BLaER1 (cell line): ENCODE measurements around the gene SPECC1.

Source experiments
- H3K27ac ChIP-seq: shearing (Covaris generic); formaldehyde crosslinking; 2 replicates; pipeline ENCODE4 v1.8.1; 2022
- H3K27me3 ChIP-seq: shearing (Covaris generic); formaldehyde crosslinking; 2 replicates; pipeline ENCODE4 v1.8.1; 2022
- H3K36me3 ChIP-seq: shearing (Covaris generic); formaldehyde crosslinking; 2 replicates; pipeline ENCODE4 v1.8.1; 2022
- H3K4me1 ChIP-seq: shearing (Covaris generic); formaldehyde crosslinking; 2 replicates; pipeline ENCODE4 v1.8.1; 2022
- H3K4me2 ChIP-seq: shearing (Covaris generic); formaldehyde crosslinking; 2 replicates; pipeline ENCODE4 v1.8.1; 2022
- H3K4me3 ChIP-seq: shearing (Covaris generic); formaldehyde crosslinking; 2 replicates; pipeline ENCODE4 v1.8.1; 2022
- H3K9ac ChIP-seq: shearing (Covaris generic); formaldehyde crosslinking; 2 replicates; pipeline ENCODE4 v1.8.1; 2022
- H3K9me3 ChIP-seq: shearing (Covaris generic); formaldehyde crosslinking; 2 replicates; pipeline ENCODE4 v1.8.1; 2022
- H4K20me1 ChIP-seq: shearing (Covaris generic); formaldehyde crosslinking; 2 replicates; pipeline ENCODE4 v1.8.1; 2022
- Cebpa-rat ChIP-seq: shearing (Covaris generic); IDR thresholded peaks from 2 replicates; pipeline ENCODE4 v1.8.1; 2022

The SPECC1 gene

DNA sequence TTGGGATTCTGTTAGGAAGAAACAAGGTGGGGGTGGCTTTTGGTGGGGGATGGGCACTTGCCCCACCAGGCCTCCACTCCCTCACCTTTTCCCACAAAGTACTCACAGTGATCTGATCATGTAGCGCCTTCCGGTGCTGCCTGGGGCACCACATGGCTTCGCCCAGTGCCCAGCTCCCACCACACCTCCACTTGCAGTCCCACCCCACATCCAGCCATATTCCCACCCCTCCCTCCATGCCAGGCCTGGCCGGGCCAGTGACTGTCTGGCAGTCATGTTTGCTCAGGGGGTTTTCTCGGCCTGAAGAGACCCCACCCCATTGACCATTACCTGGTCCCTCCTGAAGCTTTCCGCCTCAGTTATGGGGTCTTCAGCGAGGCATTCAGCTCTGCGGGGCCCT, 201.5 kb downstream of the SPECC1 start:
- no peak for TF ChIP-seq Cebpa-rat
- Histone ChIP-seq H3K9me3 (peaks cover 10% of the 10 kb centered on the region; the same call in 1 of the 2 replicates), H3K27me3 (no peaks in the 10 kb centered on the region), H4K20me1 (no peaks in the 10 kb centered on the region), H3K4me2 (no peak overlapping the region), H3K36me3 (peaks cover 21% of the 10 kb centered on the region), H3K9ac (no peak overlapping the region), H3K27ac (no peak overlapping the region), H3K4me3 (no peak overlapping the region), H3K4me1 (no peaks in the 10 kb centered on the region)

- Histone ChIP-seq H3K9me3 (peaks cover 10% of the 10 kb centered on the region; the same call in 1 of the 2 replicates), H3K9ac (no peak overlapping the region), H3K36me3 (peaks cover 21% of the 10 kb centered on the region), H3K4me3 (no peak overlapping the region), H3K4me1 (no peaks in the 10 kb centered on the region), H3K27me3 (no peaks in the 10 kb centered on the region), H3K4me2 (no peak overlapping the region), H3K27ac (no peak overlapping the region), H4K20me1 (no peaks in the 10 kb centered on the region)
- no peak for TF ChIP-seq Cebpa-rat
Observed at GRCh38 chr17:20211246-20211645, 202.1 kb downstream of the SPECC1 start.

DNA sequence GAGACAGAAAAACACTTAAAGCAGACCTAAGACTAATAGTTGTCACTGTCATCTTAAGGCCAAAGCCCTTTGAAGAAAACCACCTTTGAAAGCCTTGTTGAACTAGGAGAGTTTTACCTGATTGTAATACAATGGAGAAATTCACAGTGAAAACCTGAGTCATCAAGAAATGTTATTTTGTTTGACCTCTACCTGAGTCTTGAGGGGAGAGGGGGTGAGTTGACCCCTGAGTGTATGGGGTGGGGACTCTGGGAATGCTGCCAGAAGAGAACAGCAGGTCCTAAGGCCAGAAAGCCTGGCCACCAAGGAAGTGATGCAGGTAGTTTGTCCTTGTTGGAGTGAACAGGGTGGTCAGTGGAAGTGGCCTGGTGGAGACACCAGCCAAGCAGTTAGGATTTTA, 204.3 kb downstream of the SPECC1 start:
- no peak overlapping the region for H3K4me2 ChIP-seq
- no peak for TF ChIP-seq Cebpa-rat
- peaks cover 10% of the 10 kb centered on the region; the same call in 1 of the 2 replicates for H3K9me3 ChIP-seq
- H3K4me3 ChIP-seq: no peak overlapping the region
- no peaks in the 10 kb centered on the region for H4K20me1 ChIP-seq
- peaks cover 21% of the 10 kb centered on the region for H3K36me3 ChIP-seq
- H3K9ac ChIP-seq: no peak overlapping the region
- H3K27ac ChIP-seq: no peak overlapping the region
- H3K4me1 ChIP-seq: no peaks in the 10 kb centered on the region
- H3K27me3 ChIP-seq: no peaks in the 10 kb centered on the region

GRCh38 chr17:20214794-20215193, 205.6 kb downstream of the SPECC1 start:
- Histone ChIP-seq H3K27ac (no peak overlapping the region), H3K4me2 (no peak overlapping the region), H3K9ac (no peak overlapping the region), H3K9me3 (peaks cover 11% of the 10 kb centered on the region), H4K20me1 (no peaks in the 10 kb centered on the region), H3K27me3 (no peaks in the 10 kb centered on the region), H3K4me3 (no peak overlapping the region), H3K4me1 (no peaks in the 10 kb centered on the region), H3K36me3 (peaks cover 17% of the 10 kb centered on the region)
- no peak for TF ChIP-seq Cebpa-rat

DNA sequence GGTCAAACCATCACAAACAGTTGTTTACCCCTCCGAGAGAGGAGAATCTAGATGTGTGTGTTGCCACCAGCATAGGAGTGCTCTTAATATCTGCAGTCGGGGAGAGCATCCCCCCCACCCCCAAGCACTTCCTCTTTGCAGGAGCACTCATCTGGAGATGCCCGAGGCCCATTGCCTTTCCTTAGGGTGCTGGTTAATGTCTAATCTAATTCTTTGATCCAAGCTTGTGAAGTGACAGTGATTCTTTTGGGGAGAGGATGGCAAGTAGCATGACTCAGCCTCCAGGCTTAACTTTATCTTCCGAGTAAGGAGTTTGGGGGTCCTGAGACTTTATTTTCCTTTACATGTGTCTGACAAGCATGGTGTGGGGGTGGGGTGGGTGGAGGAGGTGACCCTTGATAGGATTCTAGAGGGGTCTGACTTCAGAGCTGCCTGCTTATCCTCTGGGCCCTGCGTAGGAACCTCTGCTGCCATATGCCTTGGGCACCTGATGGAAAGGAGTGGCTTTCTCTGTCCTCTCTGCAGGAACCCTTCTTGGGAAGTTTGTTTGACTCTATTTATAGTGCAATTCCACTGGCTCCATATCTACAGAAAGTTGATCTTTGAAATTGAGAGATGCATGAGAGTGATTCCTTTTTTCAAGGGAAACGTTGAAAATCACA, 207.1 kb downstream of the SPECC1 start:
- Histone ChIP-seq H3K27ac (no peak overlapping the region), H3K4me3 (no peak overlapping the region), H4K20me1 (no peaks in the 10 kb centered on the region), H3K4me1 (no peaks in the 10 kb centered on the region), H3K27me3 (no peaks in the 10 kb centered on the region), H3K36me3 (peaks cover 12% of the 10 kb centered on the region), H3K4me2 (no peak overlapping the region), H3K9me3 (peaks cover 15% of the 10 kb centered on the region), H3K9ac (no peak overlapping the region)
- no peak for TF ChIP-seq Cebpa-rat

GRCh38 chr17:20216853-20217252, 207.7 kb downstream of the SPECC1 start:
- H3K27ac ChIP-seq: no peak overlapping the region
- no peak overlapping the region for H3K4me3 ChIP-seq
- no peaks in the 10 kb centered on the region for H4K20me1 ChIP-seq
- no peak overlapping the region for H3K9ac ChIP-seq
- no peaks in the 10 kb centered on the region for H3K27me3 ChIP-seq
- H3K4me1 ChIP-seq: no peaks in the 10 kb centered on the region
- H3K36me3 ChIP-seq: peaks cover 6% of the 10 kb centered on the region
- H3K4me2 ChIP-seq: no peak overlapping the region
- peaks cover 10% of the 10 kb centered on the region for H3K9me3 ChIP-seq
- no peak for TF ChIP-seq Cebpa-rat

DNA sequence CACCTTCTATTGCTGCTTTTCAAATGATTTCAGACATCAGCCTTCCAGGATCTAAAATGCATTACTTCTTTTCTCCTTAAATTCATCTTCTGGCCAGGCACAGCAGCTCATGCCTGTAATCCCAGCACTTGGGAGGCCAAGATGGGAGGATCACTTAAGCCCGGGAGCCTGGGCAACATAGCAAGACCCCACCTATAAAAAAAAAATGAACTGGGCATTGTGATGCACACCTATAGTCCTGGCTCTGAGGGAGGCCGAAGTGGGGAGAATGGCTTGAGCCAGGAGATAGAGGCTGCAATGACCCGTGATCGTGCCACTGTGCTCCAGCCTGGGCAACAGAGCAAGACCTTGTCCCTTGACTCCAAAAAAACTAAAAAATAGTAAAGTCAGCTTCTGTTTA, 208.5 kb downstream of the SPECC1 start:
- peaks cover 4% of the 10 kb centered on the region; the same call in 1 of the 2 replicates for H3K9me3 ChIP-seq
- H3K4me1 ChIP-seq: no peaks in the 10 kb centered on the region
- H3K27ac ChIP-seq: no peak overlapping the region
- H3K4me3 ChIP-seq: no peak overlapping the region
- no peaks in the 10 kb centered on the region for H3K27me3 ChIP-seq
- H3K36me3 ChIP-seq: no peaks in the 10 kb centered on the region
- no peak overlapping the region for H3K4me2 ChIP-seq
- H3K9ac ChIP-seq: no peak overlapping the region
- TF ChIP-seq Cebpa-rat: no peak
- H4K20me1 ChIP-seq: no peaks in the 10 kb centered on the region

DNA sequence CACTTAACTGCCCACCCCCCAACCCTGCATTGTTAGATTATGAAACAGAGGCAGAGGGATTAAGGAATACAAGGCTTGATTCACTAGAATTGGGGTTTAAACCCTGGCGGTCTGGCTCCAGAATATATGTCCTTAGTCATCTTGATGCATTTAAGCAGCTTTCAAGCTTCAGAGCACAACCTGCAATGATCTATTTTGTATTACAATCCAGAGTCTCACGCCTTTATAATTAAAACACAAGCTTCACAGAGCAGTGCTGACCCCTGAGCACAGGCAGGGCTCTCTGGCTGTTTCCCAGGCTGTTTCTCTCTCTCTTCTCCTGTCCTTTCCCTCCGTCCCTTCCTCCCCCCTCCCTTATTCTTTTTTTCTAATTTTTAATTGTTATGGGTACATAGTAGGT, 209.1 kb downstream of the SPECC1 start:
- H3K9me3 ChIP-seq: peaks cover 4% of the 10 kb centered on the region; the same call in 1 of the 2 replicates
- TF ChIP-seq Cebpa-rat: no peak
- no peaks in the 10 kb centered on the region for H3K36me3 ChIP-seq
- H3K27ac ChIP-seq: no peak overlapping the region
- no peak overlapping the region for H3K4me2 ChIP-seq
- no peak overlapping the region for H3K4me3 ChIP-seq
- no peaks in the 10 kb centered on the region for H3K4me1 ChIP-seq
- no peaks in the 10 kb centered on the region for H4K20me1 ChIP-seq
- H3K27me3 ChIP-seq: no peaks in the 10 kb centered on the region
- H3K9ac ChIP-seq: no peak overlapping the region

- no peaks in the 10 kb centered on the region for H3K4me1 ChIP-seq
- H3K27me3 ChIP-seq: no peaks in the 10 kb centered on the region
- H3K27ac ChIP-seq: no peak overlapping the region
Observed at GRCh38 chr17:20223808-20224328, 214.7 kb downstream of the SPECC1 start.

DNA sequence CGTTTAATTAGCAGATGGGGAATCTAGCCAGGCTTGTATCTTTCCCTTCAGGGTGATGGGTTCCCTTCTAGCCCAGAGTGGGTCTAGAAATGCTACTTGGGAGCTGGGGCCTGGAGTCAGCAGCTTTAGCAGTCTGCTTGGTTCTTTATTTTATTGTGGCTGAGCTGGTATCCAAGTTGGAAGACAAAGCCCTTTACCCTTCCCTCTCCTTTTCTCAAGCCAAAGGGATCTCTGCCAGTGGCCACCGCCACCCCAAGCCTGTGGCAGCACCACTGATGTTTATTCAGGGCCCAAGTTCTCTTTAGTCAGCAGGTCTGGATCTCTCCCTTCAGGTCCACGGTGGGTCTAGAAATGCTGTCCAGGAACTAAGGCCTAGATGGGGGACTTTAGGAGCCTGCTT, 215.2 kb downstream of the SPECC1 start:
- no peak for TF ChIP-seq Cebpa-rat
- Histone ChIP-seq H3K4me3 (no peak overlapping the region), H3K27ac (no peak overlapping the region), H3K9me3 (peaks cover 4% of the 10 kb centered on the region; the same call in 1 of the 2 replicates), H3K9ac (no peak overlapping the region), H3K4me1 (no peaks in the 10 kb centered on the region), H3K4me2 (no peak overlapping the region), H4K20me1 (no peaks in the 10 kb centered on the region), H3K27me3 (no peaks in the 10 kb centered on the region), H3K36me3 (peaks cover 13% of the 10 kb centered on the region; the same call in 1 of the 2 replicates)

More at GRCh38 chr17:20223808-20224328, 214.7 kb downstream of the SPECC1 start:
- peaks cover 4% of the 10 kb centered on the region; the same call in 1 of the 2 replicates for H3K9me3 ChIP-seq
- H4K20me1 ChIP-seq: no peaks in the 10 kb centered on the region
- TF ChIP-seq Cebpa-rat: no peak
- no peak overlapping the region for H3K4me2 ChIP-seq
- H3K36me3 ChIP-seq: peaks cover 8% of the 10 kb centered on the region; the same call in 1 of the 2 replicates
- H3K9ac ChIP-seq: no peak overlapping the region
- H3K4me3 ChIP-seq: no peak overlapping the region
